ENCODE measurements around the gene HDAC8. TPM values are rescaled to one million over a fixed set of nuclear protein-coding genes. Genes with fewer than 3 reads are reported as not detected.

The HDAC8 gene
- total RNA-seq, 1 donor from 2014 or later: 23.0 TPM

DNA sequence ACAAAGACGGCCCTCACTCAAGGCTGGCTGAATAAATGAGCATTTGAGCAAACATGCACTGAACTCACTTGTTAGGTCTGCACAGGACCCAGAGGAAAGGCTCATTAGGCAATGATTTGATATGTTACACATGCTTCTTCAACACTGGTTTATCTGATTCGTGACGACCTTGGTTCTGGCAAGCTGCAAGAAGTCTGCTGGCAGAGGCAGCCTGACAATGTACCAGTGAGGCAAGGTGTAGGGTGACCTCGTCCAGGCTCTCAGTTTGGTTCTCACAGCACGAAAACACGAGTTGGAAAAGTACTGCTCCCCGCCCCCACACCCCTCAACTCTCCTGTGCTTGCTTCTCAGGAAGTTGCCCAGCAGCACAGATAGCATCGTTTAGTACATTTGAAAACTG is 203.8 kb downstream of the HDAC8 start:
- no peaks in the 10 kb centered on the region for H3K4me1 Mint-ChIP-seq (ENCODE audit: low read depth)
- no peaks in the 10 kb centered on the region for H3K9me3 Mint-ChIP-seq (ENCODE audit: low read depth)
- H3K4me3 Mint-ChIP-seq (ENCODE audit: unreplicated experiment): no peak overlapping the region

DNA sequence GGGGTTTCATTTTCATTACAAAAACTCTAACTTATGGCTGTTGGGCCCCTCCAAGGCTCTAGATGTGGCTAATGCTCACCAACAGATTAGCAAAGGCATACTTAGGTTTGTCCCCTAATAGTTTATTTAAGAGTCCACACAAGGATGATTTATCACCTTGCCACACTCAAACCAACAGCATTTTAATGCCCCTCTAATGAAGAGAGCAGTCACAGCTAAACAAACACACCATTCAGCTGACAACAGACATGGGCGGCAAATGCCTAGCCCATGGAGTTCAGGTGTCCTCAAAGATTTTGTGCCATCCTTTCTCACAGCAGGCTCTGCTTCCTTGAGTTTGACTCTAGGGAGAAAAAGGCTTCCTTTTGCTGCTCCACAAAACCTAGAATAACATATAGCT is 205.1 kb downstream of the HDAC8 start:
- no peaks in the 10 kb centered on the region for H3K9me3 Mint-ChIP-seq (ENCODE audit: low read depth)
- H3K27ac Mint-ChIP-seq (ENCODE audit: unreplicated experiment): no peak overlapping the region
- DNase-seq (ENCODE audit: low spot score): no peak
- peaks cover 2% of the 10 kb centered on the region for H3K36me3 Mint-ChIP-seq (ENCODE audit: low read depth)
- TF ChIP-seq, protein P1, sequence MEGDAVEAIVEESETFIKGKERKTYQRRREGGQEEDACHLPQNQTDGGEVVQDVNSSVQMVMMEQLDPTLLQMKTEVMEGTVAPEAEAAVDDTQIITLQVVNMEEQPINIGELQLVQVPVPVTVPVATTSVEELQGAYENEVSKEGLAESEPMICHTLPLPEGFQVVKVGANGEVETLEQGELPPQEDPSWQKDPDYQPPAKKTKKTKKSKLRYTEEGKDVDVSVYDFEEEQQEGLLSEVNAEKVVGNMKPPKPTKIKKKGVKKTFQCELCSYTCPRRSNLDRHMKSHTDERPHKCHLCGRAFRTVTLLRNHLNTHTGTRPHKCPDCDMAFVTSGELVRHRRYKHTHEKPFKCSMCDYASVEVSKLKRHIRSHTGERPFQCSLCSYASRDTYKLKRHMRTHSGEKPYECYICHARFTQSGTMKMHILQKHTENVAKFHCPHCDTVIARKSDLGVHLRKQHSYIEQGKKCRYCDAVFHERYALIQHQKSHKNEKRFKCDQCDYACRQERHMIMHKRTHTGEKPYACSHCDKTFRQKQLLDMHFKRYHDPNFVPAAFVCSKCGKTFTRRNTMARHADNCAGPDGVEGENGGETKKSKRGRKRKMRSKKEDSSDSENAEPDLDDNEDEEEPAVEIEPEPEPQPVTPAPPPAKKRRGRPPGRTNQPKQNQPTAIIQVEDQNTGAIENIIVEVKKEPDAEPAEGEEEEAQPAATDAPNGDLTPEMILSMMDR (IDR thresholded peaks at IDR 0.05): no peak
- H3K4me3 Mint-ChIP-seq (ENCODE audit: unreplicated experiment): no peak overlapping the region
- H3K27me3 Mint-ChIP-seq (ENCODE audit: low read depth): no peaks in the 10 kb centered on the region
- H3K4me1 Mint-ChIP-seq (ENCODE audit: low read depth): no peaks in the 10 kb centered on the region

More for the DNA sequence above, 203.8 kb downstream of the HDAC8 start:
- no peak for DNase-seq (ENCODE audit: low spot score)
- no peaks in the 10 kb centered on the region for H3K27me3 Mint-ChIP-seq (ENCODE audit: low read depth)
- peaks cover 2% of the 10 kb centered on the region for H3K36me3 Mint-ChIP-seq (ENCODE audit: low read depth)
- H3K27ac Mint-ChIP-seq (ENCODE audit: unreplicated experiment): no peak overlapping the region
- TF ChIP-seq, protein P1 (IDR thresholded peaks at IDR 0.05): no peak

DNA sequence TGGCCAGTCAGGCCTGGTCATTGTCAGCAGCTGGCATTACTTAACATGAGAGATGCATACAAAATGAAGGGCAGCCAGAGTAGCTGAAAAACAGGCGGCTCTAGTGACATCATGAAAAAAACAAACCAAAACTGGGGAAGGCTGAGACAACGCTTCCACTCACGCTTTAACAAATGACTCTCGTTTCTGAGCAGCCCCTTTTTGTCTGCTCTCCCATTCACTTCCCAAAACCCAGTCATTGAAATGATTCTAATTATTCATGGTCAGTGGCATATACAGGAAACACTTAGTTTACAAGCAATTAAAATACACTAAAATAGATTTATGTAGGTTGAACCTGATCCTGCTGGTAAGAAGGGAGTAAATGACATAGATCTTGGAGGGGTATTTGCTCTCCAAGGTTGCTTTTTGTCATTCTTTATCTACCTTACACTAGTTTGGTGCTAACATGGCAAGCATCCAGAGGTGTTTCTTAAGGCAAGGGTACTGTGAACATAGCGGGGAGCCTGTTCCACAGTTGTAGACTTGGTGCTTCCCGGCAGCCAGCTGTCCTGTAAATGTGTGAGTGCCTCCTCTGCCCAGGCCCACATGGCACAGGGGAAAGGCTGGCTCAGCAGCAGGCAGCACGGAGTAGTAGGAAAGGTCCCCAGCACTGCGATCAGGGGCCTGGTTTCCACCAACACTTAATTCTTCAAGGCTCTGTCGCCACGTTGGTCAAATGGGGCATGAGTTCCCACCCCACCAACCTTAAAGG is 205.8 kb downstream of the HDAC8 start:
- Mint-ChIP-seq H3K9me3 (ENCODE audit: low read depth) (no peaks in the 10 kb centered on the region), H3K27ac (ENCODE audit: unreplicated experiment) (no peak overlapping the region)

DNA sequence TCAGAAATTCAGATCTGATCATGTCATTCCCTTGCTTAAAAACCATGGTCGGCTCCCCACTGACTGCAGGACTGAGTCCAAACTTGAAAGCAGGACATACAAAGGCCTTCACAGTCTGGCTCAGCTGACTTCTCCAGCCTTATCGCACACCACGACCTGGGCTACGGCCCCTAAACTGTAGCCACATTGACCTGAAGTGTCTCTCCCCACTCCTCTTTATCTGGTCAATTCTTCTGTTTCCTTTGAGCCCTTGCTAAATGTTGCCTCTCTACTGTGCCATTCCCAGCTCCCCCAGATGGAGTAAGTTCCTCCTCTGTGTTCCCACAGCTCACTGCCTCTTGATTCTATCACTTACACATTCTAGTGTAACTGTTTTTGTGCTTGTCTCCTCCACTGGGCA is 206.5 kb downstream of the HDAC8 start:
- Mint-ChIP-seq H3K27me3 (ENCODE audit: low read depth) (no peaks in the 10 kb centered on the region), H3K27ac (ENCODE audit: unreplicated experiment) (no peak overlapping the region), H3K4me1 (ENCODE audit: low read depth) (no peaks in the 10 kb centered on the region), H3K4me3 (ENCODE audit: unreplicated experiment) (no peak overlapping the region), H3K36me3 (ENCODE audit: low read depth) (peaks cover 3% of the 10 kb centered on the region), H3K9me3 (ENCODE audit: low read depth) (no peaks in the 10 kb centered on the region)
- TF ChIP-seq, protein P1 (IDR thresholded peaks at IDR 0.05): no peak
- no peak for DNase-seq (ENCODE audit: low spot score)

More for the DNA sequence above, 205.8 kb downstream of the HDAC8 start:
- TF ChIP-seq, protein P1 (IDR thresholded peaks at IDR 0.05): no peak
- DNase-seq (ENCODE audit: low spot score): no peak
- Mint-ChIP-seq H3K36me3 (ENCODE audit: low read depth) (peaks cover 3% of the 10 kb centered on the region), H3K4me1 (ENCODE audit: low read depth) (no peaks in the 10 kb centered on the region), H3K27me3 (ENCODE audit: low read depth) (no peaks in the 10 kb centered on the region), H3K4me3 (ENCODE audit: unreplicated experiment) (no peak overlapping the region)

DNA sequence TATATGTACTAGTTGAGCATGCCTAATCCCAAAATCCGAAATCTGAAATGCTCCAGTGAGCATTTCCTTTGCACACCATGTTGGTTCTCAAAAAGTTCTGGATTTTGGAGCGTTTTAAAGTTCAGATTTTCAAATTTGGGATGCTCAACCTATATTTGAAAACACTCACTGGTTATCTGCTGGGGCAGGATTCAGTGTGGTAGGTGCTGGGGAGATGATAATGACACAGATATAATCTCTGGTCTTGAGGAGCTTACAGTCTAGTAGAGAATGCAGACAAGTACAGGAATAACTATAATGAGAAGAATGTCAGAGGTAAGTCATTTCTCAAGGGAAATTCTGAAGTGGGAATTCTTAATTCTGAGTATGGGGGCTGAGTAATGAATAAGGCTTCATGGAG is 207.5 kb downstream of the HDAC8 start:
- no peaks in the 10 kb centered on the region for H3K9me3 Mint-ChIP-seq (ENCODE audit: low read depth)
- no peaks in the 10 kb centered on the region for H3K4me1 Mint-ChIP-seq (ENCODE audit: low read depth)
- H3K36me3 Mint-ChIP-seq (ENCODE audit: low read depth): peaks cover 3% of the 10 kb centered on the region
- TF ChIP-seq, protein P1 (IDR thresholded peaks at IDR 0.05): no peak
- DNase-seq (ENCODE audit: low spot score): no peak
- H3K27me3 Mint-ChIP-seq (ENCODE audit: low read depth): no peaks in the 10 kb centered on the region
- H3K4me3 Mint-ChIP-seq (ENCODE audit: unreplicated experiment): no peak overlapping the region
- no peak overlapping the region for H3K27ac Mint-ChIP-seq (ENCODE audit: unreplicated experiment)
